Mammary epithelial cell (primary cell): Measurements from ENCODE around the gene HHAT.

ENCODE experiments used
- CTCF ChIP-seq, 2 donors: IDR thresholded peaks in 1 of 2; conservative IDR thresholded peaks in 1 of 2; 2 replicates each; pipeline ENCODE4 v1.5.1; 2011 to 2012; ENCODE audit warnings: inconsistent platforms in 2 of 2, low read length in 2 of 2, mild to moderate bottlenecking in 2 of 2, control low read depth in 1 of 2, low read depth in 1 of 2; ENCODE audit not compliant: insufficient read depth in 1 of 2; ENCODE audit errors: extremely low read depth in 1 of 2
- EZH2 ChIP-seq: IDR thresholded peaks from 2 replicates; pipeline ENCODE4 v1.6.1; 2012; ENCODE audit warnings: low read length, inconsistent platforms, borderline replicate concordance

GRCh38 chr1:210339500-210339899 lies 10.8 kb downstream of the HHAT start:
- TF ChIP-seq CTCF (conservative IDR thresholded peaks at IDR 0.05 in 1 of 2, IDR thresholded peaks at IDR 0.05 in 1 of 2; ENCODE audit: extremely low read depth in 1 of 2, insufficient read depth in 1 of 2, low read depth in 1 of 2, low read length in 2 of 2) (no peak), EZH2 (no peak)
